Measurements from ENCODE around the gene PRKAG2.

DNA sequence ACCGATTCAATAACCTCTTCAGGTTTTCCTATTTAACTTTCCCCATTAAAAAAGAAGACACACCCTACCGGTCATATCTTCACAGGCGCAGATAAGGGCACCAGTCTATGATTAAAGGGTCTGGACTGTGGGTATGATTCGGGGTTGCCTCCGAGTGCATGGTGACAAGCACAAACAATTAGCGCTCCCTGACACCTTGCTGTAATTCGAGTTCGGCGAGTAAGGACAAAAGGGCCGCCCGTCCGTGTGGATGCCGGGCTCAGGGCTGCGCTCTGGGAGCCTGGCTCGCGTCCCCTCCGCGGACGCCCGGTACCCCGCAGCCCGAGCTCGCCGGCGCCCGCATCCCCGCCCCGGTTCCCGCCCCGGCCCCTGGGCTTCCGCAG, 245.4 kb downstream of the PRKAG2 start:
- TF ChIP-seq, protein P1, sequence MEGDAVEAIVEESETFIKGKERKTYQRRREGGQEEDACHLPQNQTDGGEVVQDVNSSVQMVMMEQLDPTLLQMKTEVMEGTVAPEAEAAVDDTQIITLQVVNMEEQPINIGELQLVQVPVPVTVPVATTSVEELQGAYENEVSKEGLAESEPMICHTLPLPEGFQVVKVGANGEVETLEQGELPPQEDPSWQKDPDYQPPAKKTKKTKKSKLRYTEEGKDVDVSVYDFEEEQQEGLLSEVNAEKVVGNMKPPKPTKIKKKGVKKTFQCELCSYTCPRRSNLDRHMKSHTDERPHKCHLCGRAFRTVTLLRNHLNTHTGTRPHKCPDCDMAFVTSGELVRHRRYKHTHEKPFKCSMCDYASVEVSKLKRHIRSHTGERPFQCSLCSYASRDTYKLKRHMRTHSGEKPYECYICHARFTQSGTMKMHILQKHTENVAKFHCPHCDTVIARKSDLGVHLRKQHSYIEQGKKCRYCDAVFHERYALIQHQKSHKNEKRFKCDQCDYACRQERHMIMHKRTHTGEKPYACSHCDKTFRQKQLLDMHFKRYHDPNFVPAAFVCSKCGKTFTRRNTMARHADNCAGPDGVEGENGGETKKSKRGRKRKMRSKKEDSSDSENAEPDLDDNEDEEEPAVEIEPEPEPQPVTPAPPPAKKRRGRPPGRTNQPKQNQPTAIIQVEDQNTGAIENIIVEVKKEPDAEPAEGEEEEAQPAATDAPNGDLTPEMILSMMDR (IDR thresholded peaks at IDR 0.05; ENCODE audit: low read depth, low read length, poor library complexity, severe bottlenecking): peak; percentile 31
- TF ChIP-seq EZH2phosphoT487 (IDR thresholded peaks at IDR 0.05; ENCODE audit: borderline replicate concordance, low read length): 0 out of 2 replicates have a peak, but pooled peaks have one; percentile 21

Measured in DOHH2 (cell line).